Hepatocyte (in vitro differentiated cells): Measurements from ENCODE around the gene SLC52A3. TPM values are rescaled to one million over a fixed set of nuclear protein-coding genes. Genes with fewer than 3 reads are reported as not detected.

Experiments used
- DNase-seq: peaks from one replicate; pipeline ENCODE4 v3.0.0-alpha.2; 2016; ENCODE audit warnings: low spot score
- H2AFZ ChIP-seq: fragments of 200-600 bp; sonication (generic); 2 replicates; pipeline ENCODE4 v1.6.0; 2016; ENCODE audit warnings: antibody characterized with exemption, mild to moderate bottlenecking
- H3K27ac ChIP-seq: fragments of 200-600 bp; sonication (generic); 2 replicates; pipeline ENCODE4 v1.5.1; 2016; ENCODE audit warnings: mild to moderate bottlenecking
- H3K27me3 ChIP-seq: fragments of 200-600 bp; sonication (generic); 2 replicates; pipeline ENCODE4 v1.6.1; 2016
- H3K36me3 ChIP-seq: fragments of 200-600 bp; sonication (generic); replicated peaks from 2 replicates; pipeline ENCODE4 v1.5.1; 2016; ENCODE audit warnings: low read depth; ENCODE audit not compliant: insufficient read depth
- H3K4me1 ChIP-seq: fragments of 200-600 bp; sonication (generic); 2 replicates; pipeline ENCODE4 v1.5.1; 2016; ENCODE audit warnings: mild to moderate bottlenecking, moderate library complexity; ENCODE audit not compliant: insufficient read depth
- H3K4me2 ChIP-seq: fragments of 200-600 bp; sonication (generic); 2 replicates; pipeline ENCODE4 v1.6.0; 2016
- H3K4me3 ChIP-seq: fragments of 200-600 bp; sonication (generic); 2 replicates; pipeline ENCODE4 v1.5.1; 2016; ENCODE audit warnings: mild to moderate bottlenecking
- H3K79me2 ChIP-seq: fragments of 200-600 bp; sonication (generic); 2 replicates; pipeline ENCODE4 v1.6.0; 2017; ENCODE audit warnings: mild to moderate bottlenecking
- H3K9me2 ChIP-seq: fragments of 200-600 bp; sonication (generic); replicated peaks from 2 replicates; pipeline ENCODE4 v1.6.0; 2017; ENCODE audit warnings: mild to moderate bottlenecking; ENCODE audit not compliant: insufficient read depth
- H3K9me3 ChIP-seq: fragments of 200-600 bp; sonication (generic); 2 replicates; pipeline ENCODE4 v1.5.1; 2016; ENCODE audit warnings: low read depth, mild to moderate bottlenecking
- H4K20me1 ChIP-seq: fragments of 200-600 bp; sonication (generic); 2 replicates; pipeline ENCODE4 v1.6.0; 2016; ENCODE audit warnings: mild to moderate bottlenecking; ENCODE audit not compliant: insufficient read depth, poor library complexity, severe bottlenecking
- CTCF ChIP-seq: fragments of 200-600 bp; sonication (generic); IDR thresholded peaks from 2 replicates; pipeline ENCODE4 v1.5.1; 2016; ENCODE audit warnings: antibody characterized with exemption, mild to moderate bottlenecking; ENCODE audit not compliant: poor library complexity
- EZH2 ChIP-seq: fragments of 200-600 bp; sonication (generic); IDR thresholded peaks from 2 replicates; pipeline ENCODE4 v1.6.1; 2016; ENCODE audit warnings: antibody characterized with exemption, mild to moderate bottlenecking, borderline replicate concordance
- EZH2phosphoT487 ChIP-seq: fragments of 200-600 bp; sonication (generic); IDR thresholded peaks from one replicate; pipeline ENCODE4 v1.6.1; 2018; ENCODE audit warnings: antibody characterized with exemption, mild to moderate bottlenecking, low read depth, moderate library complexity; ENCODE audit not compliant: unreplicated experiment, severe bottlenecking
- WGBS: methylation state at CpG from one replicate; pipeline ENCODE4 v1.1.6; 2016; ENCODE audit warnings: low lambda C conversion rate; ENCODE audit errors: missing lambda C conversion rate; 5-methylcytosine and 5-hydroxymethylcytosine counted together
- polyA plus RNA-seq: library from polyadenylated mRNA; unstranded; fragments of >200 nt; fragmentation: Nextera tagmentation; extraction: Ambion mirVana; gene quantifications from 2 replicates; pipeline ENCODE4 v1.2.1, GENCODE V29; 2016
- total RNA-seq: library from RNA; depleted of rRNA; stranded (reverse); fragments of >200 nt; gene quantifications from 2 replicates; pipeline ENCODE4 v1.2.3, GENCODE V29; 2014

SLC52A3 gene
- total and polyA plus RNA-seq, 2 experiments from 2014 or later, result 0.33 to 0.35 TPM

- no peak for DNase-seq
- Histone ChIP-seq H3K4me1 (no peaks in the 10 kb centered on the region), H3K9me2 (no peaks in the 10 kb centered on the region), H2AFZ (no peak overlapping the region), H3K27ac (no peak overlapping the region), H3K27me3 (no peaks in the 10 kb centered on the region), H3K4me3 (no peak overlapping the region), H3K79me2 (no peaks in the 10 kb centered on the region), H4K20me1 (no peaks in the 10 kb centered on the region), H3K4me2 (no peak overlapping the region), H3K36me3 (no peaks in the 10 kb centered on the region), H3K9me3 (no peaks in the 10 kb centered on the region)
- TF ChIP-seq EZH2phosphoT487 (no peak), CTCF (no peak), EZH2 (no peak)
- 89% methylated on average over 5 of the region's 5 CpGs for WGBS
Observed at GRCh38 chr20:751761-752160, 16.5 kb downstream of the SLC52A3 start.

DNA sequence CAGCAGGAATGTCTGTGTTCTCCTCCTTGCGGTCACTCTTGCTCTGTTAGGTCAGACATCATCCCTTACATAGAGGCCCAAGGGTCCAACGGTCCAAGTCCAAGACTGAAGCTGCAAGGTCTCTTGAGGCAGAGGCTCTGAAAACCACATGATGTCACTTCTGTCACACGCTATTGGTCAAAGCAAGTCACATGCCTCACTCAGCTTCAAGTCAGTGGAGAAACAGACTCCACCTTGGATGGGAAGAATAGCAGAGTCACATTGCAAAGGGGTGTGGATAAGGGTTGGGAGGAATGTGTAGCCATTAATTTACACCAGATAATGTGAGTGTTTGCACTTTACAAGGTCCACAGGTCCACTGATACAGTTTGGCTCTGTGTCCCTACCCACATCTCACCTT is 17.5 kb downstream of the SLC52A3 start:
- Histone ChIP-seq H3K79me2 (no peaks in the 10 kb centered on the region), H2AFZ (no peak overlapping the region), H3K27ac (peak overlapping the region; percentile 30), H3K4me3 (no peak overlapping the region), H3K4me1 (no peaks in the 10 kb centered on the region), H3K9me2 (no peaks in the 10 kb centered on the region), H3K4me2 (no peak overlapping the region), H4K20me1 (no peaks in the 10 kb centered on the region), H3K27me3 (no peaks in the 10 kb centered on the region), H3K9me3 (peaks cover 5% of the 10 kb centered on the region), H3K36me3 (no peaks in the 10 kb centered on the region)
- WGBS, result 81% methylated on average over 3 of the region's 3 CpGs
- no peak for TF ChIP-seq EZH2
- TF ChIP-seq CTCF, result no peak
- no peak for TF ChIP-seq EZH2phosphoT487
- peak; percentile 66 for DNase-seq

- WGBS, result 83% methylated on average over 4 of the region's 4 CpGs
Observed at GRCh38 chr20:745683-746301, 22.5 kb downstream of the SLC52A3 start.

More at GRCh38 chr20:745683-746301, 22.5 kb downstream of the SLC52A3 start:
- H3K4me2 ChIP-seq, result no peak overlapping the region
- H3K9me3 ChIP-seq, result peaks cover 12% of the 10 kb centered on the region
- H3K27ac ChIP-seq, result no peak overlapping the region
- no peaks in the 10 kb centered on the region for H3K4me1 ChIP-seq
- DNase-seq, result no peak
- H3K36me3 ChIP-seq, result no peaks in the 10 kb centered on the region
- H4K20me1 ChIP-seq, result no peaks in the 10 kb centered on the region
- H3K9me2 ChIP-seq, result no peaks in the 10 kb centered on the region
- H3K79me2 ChIP-seq, result no peaks in the 10 kb centered on the region
- H3K27me3 ChIP-seq, result no peaks in the 10 kb centered on the region
- H3K4me3 ChIP-seq, result no peak overlapping the region
- no peak overlapping the region for H2AFZ ChIP-seq
- TF ChIP-seq CTCF, result no peak
- TF ChIP-seq EZH2, result no peak
- TF ChIP-seq EZH2phosphoT487, result no peak
